ENCODE measurements around the gene NEDD4L.
"Not testable (repeated sequence)": the region's sequence is repeated elsewhere in the genome, so short reads cannot be mapped to it uniquely, and the experiment has no call there.

Gene NEDD4L

DNA sequence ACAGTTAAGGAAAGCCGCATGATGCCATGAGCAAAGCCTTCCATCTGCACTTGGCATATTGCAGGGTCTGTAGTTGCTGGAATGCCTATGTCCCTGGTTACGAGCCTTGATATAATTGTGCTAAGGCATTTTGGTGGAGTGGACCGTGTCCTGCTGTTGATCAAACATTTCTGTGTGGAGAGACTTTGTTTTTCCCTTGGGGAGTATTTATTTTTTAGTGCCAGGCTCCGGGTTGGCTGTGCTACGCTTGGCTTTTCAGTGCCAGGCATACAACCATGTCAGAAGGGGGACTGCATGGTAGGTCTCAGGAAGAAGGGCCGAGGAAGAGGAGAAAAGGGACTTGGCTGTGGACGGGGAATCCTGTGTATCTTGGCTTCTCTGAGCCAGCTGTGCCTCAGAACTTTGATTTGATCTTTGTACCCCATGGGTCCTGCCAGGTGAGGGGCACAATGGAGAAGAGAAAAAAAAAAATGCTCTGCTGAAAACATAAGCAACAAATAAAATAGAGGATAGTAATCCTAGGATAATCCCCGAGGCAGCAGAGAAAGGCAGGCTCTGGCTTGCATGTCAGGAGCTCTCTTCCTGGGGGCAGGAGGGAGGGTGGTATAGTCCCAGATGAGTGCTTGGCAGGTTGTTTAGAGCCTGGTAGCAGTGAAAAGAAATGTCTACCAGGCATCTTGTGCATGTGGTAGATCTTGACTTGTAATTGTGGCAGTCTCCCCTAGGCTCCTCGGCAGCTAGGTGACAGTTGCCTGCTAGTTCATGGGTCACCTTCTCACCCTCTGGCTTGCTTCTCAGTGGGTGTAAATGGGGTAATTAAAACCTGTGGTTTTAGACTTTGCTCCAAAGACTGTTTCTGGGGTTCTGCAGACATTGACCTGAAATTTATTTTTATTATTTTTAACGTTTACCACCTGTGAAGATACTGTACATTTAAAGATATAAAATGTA is 233.0 kb downstream of the NEDD4L start:
- DNase-seq = peak; percentile 74
- no peaks in the 10 kb centered on the region for H3K9me3 ChIP-seq (ENCODE audit: severe bottlenecking)
- peak overlapping the region; percentile 49 for H3K27ac ChIP-seq
- peak overlapping the region; percentile 7; the same call in 1 of the 2 replicates for H3K4me3 ChIP-seq (ENCODE audit: low read depth, low read length)
- H3K36me3 ChIP-seq = no peaks in the 10 kb centered on the region
- TF ChIP-seq, protein P1, sequence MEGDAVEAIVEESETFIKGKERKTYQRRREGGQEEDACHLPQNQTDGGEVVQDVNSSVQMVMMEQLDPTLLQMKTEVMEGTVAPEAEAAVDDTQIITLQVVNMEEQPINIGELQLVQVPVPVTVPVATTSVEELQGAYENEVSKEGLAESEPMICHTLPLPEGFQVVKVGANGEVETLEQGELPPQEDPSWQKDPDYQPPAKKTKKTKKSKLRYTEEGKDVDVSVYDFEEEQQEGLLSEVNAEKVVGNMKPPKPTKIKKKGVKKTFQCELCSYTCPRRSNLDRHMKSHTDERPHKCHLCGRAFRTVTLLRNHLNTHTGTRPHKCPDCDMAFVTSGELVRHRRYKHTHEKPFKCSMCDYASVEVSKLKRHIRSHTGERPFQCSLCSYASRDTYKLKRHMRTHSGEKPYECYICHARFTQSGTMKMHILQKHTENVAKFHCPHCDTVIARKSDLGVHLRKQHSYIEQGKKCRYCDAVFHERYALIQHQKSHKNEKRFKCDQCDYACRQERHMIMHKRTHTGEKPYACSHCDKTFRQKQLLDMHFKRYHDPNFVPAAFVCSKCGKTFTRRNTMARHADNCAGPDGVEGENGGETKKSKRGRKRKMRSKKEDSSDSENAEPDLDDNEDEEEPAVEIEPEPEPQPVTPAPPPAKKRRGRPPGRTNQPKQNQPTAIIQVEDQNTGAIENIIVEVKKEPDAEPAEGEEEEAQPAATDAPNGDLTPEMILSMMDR (IDR thresholded peaks at IDR 0.05; ENCODE audit: low read depth, low read length) = no peak
- H3K27me3 ChIP-seq (ENCODE audit: insufficient read depth, low read depth, severe bottlenecking) = no peaks in the 10 kb centered on the region

DNA sequence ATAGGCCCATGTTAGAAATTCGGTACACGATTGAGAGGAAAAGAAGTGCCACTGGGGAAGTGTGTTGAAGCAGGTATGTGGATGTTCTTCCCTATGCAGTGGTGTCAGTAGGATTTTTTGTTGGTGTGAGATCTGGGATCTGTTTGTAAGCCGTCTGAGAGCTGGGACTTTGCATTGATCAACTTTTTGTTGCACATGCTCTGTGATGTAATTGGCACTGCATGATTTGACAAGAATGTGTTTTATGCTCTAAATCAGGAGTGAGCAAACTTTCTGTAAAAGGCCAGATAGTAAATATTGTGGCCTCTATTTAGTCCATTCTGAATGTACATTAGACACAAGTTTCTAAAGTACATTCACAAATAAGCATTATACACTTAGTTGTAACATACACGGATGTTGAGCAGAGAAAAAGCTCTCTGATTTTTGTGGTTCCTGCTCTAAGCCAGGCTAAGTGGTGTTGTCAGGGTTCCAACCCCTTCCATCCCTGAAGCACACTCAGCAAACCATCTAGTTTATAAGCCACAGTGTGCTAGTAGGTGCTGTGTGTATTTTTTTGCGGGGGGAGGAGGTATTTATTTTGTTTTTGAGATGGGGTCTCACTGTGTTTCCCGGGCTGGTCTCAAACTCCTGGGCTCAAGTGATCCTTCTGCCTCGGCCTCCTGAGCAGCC is 235.6 kb downstream of the NEDD4L start:
- Histone ChIP-seq H3K9me3 (ENCODE audit: severe bottlenecking) (no peaks in the 10 kb centered on the region), H3K36me3 (no peaks in the 10 kb centered on the region), H3K27me3 (ENCODE audit: insufficient read depth, low read depth, severe bottlenecking) (no peaks in the 10 kb centered on the region), H3K4me3 (ENCODE audit: low read depth, low read length) (no peak overlapping the region), H3K27ac (no peak overlapping the region)
- no peak for DNase-seq
- TF ChIP-seq, protein P1 (IDR thresholded peaks at IDR 0.05; ENCODE audit: low read depth, low read length) = no peak

DNA sequence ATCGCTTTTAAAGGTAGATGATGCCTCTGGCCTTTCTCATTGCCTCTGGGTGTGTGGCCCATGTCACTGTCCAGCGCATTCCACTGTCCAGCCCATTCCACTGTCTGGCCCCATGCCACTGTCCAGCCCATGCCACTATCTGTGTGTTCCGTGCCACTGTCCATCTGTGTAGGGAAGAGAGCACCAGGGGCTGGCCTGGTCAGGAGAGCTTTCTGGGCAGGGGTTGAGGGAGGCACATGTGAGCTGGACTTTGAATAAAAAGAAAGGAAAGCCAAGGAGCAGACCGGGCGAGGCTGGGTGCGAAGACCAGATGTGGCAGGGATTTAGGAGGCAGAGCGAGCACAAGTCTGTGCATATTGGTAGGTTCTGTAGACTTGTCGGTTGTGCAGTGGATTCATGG is 236.2 kb downstream of the NEDD4L start:
- no peak for DNase-seq
- TF ChIP-seq, protein P1 (IDR thresholded peaks at IDR 0.05; ENCODE audit: low read depth, low read length) = no peak
- Histone ChIP-seq H3K9me3 (ENCODE audit: severe bottlenecking) (no peaks in the 10 kb centered on the region), H3K4me3 (ENCODE audit: low read depth, low read length) (no peak overlapping the region), H3K27ac (no peak overlapping the region), H3K27me3 (ENCODE audit: insufficient read depth, low read depth, severe bottlenecking) (no peaks in the 10 kb centered on the region), H3K36me3 (no peaks in the 10 kb centered on the region)

DNA sequence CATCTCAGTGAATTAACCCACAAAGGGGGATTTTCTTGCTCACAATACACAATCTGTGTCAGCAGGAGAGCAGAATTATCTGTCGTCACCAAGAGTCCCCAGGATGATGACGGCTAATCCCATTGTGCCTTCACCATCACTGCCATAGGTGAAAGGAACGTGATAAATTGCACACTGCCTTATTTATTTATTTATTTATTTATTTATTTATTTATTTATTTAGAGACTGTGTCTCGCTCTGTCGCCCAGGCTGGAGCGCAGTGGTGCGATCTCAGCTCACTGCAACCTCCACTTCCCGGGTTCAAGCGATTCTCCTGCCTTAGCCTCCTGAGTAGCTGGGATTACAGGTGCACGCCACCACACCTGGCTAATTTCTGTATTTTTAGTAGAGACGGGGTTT is 238.8 kb downstream of the NEDD4L start:
- DNase-seq; H3K27ac ChIP-seq; H3K9me3 ChIP-seq (ENCODE audit: severe bottlenecking); H3K4me3 ChIP-seq (ENCODE audit: low read depth, low read length); H3K36me3 ChIP-seq; H3K27me3 ChIP-seq (ENCODE audit: insufficient read depth, low read depth, severe bottlenecking): not testable (repeated sequence)

DNA sequence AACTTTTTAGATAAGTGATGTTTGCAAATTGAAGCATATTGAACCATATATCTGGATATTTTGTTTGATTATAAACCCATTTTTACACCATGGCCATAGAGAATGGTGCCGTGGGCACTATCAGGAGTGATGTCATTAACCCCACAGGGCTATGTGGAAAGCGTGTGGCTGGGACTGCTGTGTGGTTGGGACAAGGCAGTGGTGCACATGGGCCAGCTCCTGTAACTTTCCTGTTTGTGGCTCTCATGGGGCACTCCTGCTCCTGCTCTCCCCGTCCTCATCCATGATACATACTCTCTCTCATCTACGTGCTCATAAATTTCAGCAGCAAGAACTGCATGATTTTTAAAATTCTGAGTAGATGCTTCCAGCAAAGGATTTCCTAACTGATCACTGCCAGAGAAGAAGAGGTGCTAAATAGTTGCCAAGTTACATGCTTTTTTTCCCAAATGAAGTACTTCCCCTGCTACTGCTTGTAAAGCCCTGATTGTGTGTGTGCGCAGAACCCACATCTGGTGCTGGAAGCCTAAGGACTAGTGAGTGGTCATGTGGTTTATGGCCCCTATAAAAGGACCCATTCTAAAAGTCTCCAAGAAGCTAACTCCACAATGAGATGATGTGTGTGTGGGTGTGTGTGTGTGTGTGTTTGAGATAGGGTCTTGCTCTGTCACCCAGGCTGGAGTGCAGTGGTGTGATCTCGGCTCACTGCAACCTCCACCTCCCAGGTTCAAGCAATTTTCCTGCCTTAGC is 240.8 kb downstream of the NEDD4L start:
- Histone ChIP-seq H3K36me3 (no peaks in the 10 kb centered on the region), H3K27ac (no peak overlapping the region), H3K9me3 (ENCODE audit: severe bottlenecking) (no peaks in the 10 kb centered on the region), H3K27me3 (ENCODE audit: insufficient read depth, low read depth, severe bottlenecking) (no peaks in the 10 kb centered on the region), H3K4me3 (ENCODE audit: low read depth, low read length) (no peak overlapping the region)
- DNase-seq = no peak
- TF ChIP-seq, protein P1 (IDR thresholded peaks at IDR 0.05; ENCODE audit: low read depth, low read length) = no peak

Data from WERI-Rb-1 (cell line).